GM23338 (cell line): ENCODE data around the gene SLC2A1. TPM values are rescaled to one million over a fixed set of nuclear protein-coding genes. Genes with fewer than 3 reads are reported as not detected.
"Not testable (repeated sequence)": the region's sequence is repeated elsewhere in the genome, so short reads cannot be mapped to it uniquely, and the experiment has no call there.

Experiments
- ATAC-seq: fragments of 200-7000 bp; cut with Tn5 transposase; 3 replicates; pipeline ENCODE4 v1.9.1; 2020
- DNase-seq: peaks from one replicate; pipeline ENCODE4 v3.0.0-alpha.2; 2015; ENCODE audit warnings: low spot score
- H2AFZ ChIP-seq: fragments of 200-600 bp; sonication (generic); 2 replicates; pipeline ENCODE4 v1.8.0; 2016; ENCODE audit warnings: antibody characterized with exemption, mild to moderate bottlenecking, moderate library complexity
- H3F3A ChIP-seq: fragments of 200-600 bp; sonication (generic); replicated peaks from 2 replicates; pipeline ENCODE4 v1.8.0; 2017; ENCODE audit warnings: antibody characterized with exemption, mixed run types, low read depth
- H3K27ac ChIP-seq: fragments of 200-600 bp; sonication (generic); 2 replicates; pipeline ENCODE4 v1.6.1; 2016; ENCODE audit warnings: low read depth
- H3K27me3 ChIP-seq: fragments of 200-600 bp; sonication (generic); 2 replicates; pipeline ENCODE4 v1.8.0; 2016; ENCODE audit warnings: mild to moderate bottlenecking, mixed run types, moderate library complexity; ENCODE audit not compliant: insufficient read depth
- H3K36me3 ChIP-seq: fragments of 200-600 bp; sonication (generic); 2 replicates; pipeline ENCODE4 v1.8.0; 2016; ENCODE audit warnings: mild to moderate bottlenecking; ENCODE audit not compliant: insufficient read depth
- H3K4me1 ChIP-seq: fragments of 200-600 bp; sonication (generic); 2 replicates; pipeline ENCODE4 v1.8.0; 2016; ENCODE audit warnings: mild to moderate bottlenecking, moderate library complexity; ENCODE audit not compliant: insufficient read depth
- H3K4me2 ChIP-seq: fragments of 200-600 bp; sonication (generic); 2 replicates; pipeline ENCODE4 v1.7.1; 2017; ENCODE audit warnings: mixed run types
- H3K4me3 ChIP-seq: fragments of 200-600 bp; sonication (generic); 2 replicates; pipeline ENCODE4 v1.6.1; 2016; ENCODE audit warnings: mixed run types
- H3K79me2 ChIP-seq: fragments of 200-600 bp; sonication (generic); replicated peaks from 2 replicates; pipeline ENCODE4 v1.8.0; 2017; ENCODE audit warnings: mild to moderate bottlenecking; ENCODE audit not compliant: insufficient read depth
- H3K9me2 ChIP-seq: fragments of 200-600 bp; sonication (generic); 2 replicates; pipeline ENCODE4 v1.8.0; 2017; ENCODE audit not compliant: insufficient read depth
- H4K20me1 ChIP-seq: fragments of 200-600 bp; sonication (generic); replicated peaks from 2 replicates; pipeline ENCODE4 v1.8.0; 2017; ENCODE audit warnings: mild to moderate bottlenecking; ENCODE audit not compliant: insufficient read depth
- H3K27ac Mint-ChIP-seq: 2 replicates; pipeline ENCODE4 v1.8.0; 2020; ENCODE audit warnings: inconsistent platforms, mild to moderate bottlenecking, moderate library complexity, mixed read lengths
- H3K27me3 Mint-ChIP-seq: 3 replicates; pipeline ENCODE4 v1.8.0; 2022; ENCODE audit warnings: low read depth, mild to moderate bottlenecking, moderate library complexity, mixed read lengths, inconsistent platforms; ENCODE audit not compliant: insufficient read depth, poor library complexity
- H3K36me3 Mint-ChIP-seq: 3 replicates; pipeline ENCODE4 v1.8.0; 2021; ENCODE audit warnings: low read depth, mild to moderate bottlenecking, inconsistent platforms, moderate library complexity, mixed read lengths
- H3K4me1 Mint-ChIP-seq: 3 replicates; pipeline ENCODE4 v1.8.0; 2020; ENCODE audit warnings: mild to moderate bottlenecking, inconsistent platforms, mixed read lengths
- H3K4me3 Mint-ChIP-seq: 3 replicates; pipeline ENCODE4 v1.8.0; 2021; ENCODE audit warnings: moderate library complexity, mild to moderate bottlenecking, inconsistent platforms, mixed read lengths
- H3K9me3 Mint-ChIP-seq: 3 replicates; pipeline ENCODE4 v1.8.0; 2020; ENCODE audit warnings: moderate library complexity, mild to moderate bottlenecking, inconsistent platforms, mixed read lengths
- CREB1 ChIP-seq: fragments of 250-450 bp; sonication (Bioruptor Pico); IDR thresholded peaks from 2 replicates; pipeline ENCODE4 v1.5.0; 2020; ENCODE audit warnings: low read depth, mild to moderate bottlenecking, moderate library complexity
- CTCF ChIP-seq, 2 experiments: fragments of 200-600 bp in 1 of 2; sonication (generic) in 1 of 2; conservative IDR thresholded peaks; 2 replicates each; pipeline versions ENCODE4 v1.5.1 to v1.6.1; 2016 to 2017; ENCODE audit warnings: antibody characterized with exemption in 2 of 2, low read depth in 2 of 2, mild to moderate bottlenecking in 2 of 2, moderate library complexity in 1 of 2
- EZH2phosphoT487 ChIP-seq: fragments of 200-600 bp; sonication (generic); IDR thresholded peaks from one replicate; pipeline ENCODE4 v1.8.1; 2018; ENCODE audit warnings: antibody characterized with exemption; ENCODE audit not compliant: unreplicated experiment
- JUNB ChIP-seq: IDR thresholded peaks from one replicate; pipeline ENCODE4 v1.6.1; 2016; ENCODE audit warnings: antibody characterized with exemption; ENCODE audit not compliant: unreplicated experiment
- NANOG ChIP-seq: IDR thresholded peaks from 2 replicates; pipeline ENCODE4 v1.6.1; 2016; ENCODE audit warnings: antibody characterized with exemption, borderline replicate concordance
- POLR2AphosphoS5 ChIP-seq: IDR thresholded peaks from 2 replicates; pipeline ENCODE4 v1.6.1; 2016; ENCODE audit warnings: antibody characterized with exemption, low read depth
- REST ChIP-seq: IDR thresholded peaks from one replicate; pipeline ENCODE4 v1.6.1; 2018; ENCODE audit warnings: antibody characterized with exemption; ENCODE audit not compliant: unreplicated experiment
- ZNF462 ChIP-seq: fragments of 250-450 bp; sonication (Bioruptor Pico); IDR thresholded peaks from 2 replicates; pipeline ENCODE4 v1.5.0; 2020; ENCODE audit warnings: mild to moderate bottlenecking, moderate library complexity
- polyA plus RNA-seq: library from polyadenylated mRNA; unstranded; fragments of >200 nt; fragmentation: Nextera tagmentation; extraction: Ambion mirVana; gene quantifications from 2 replicates; pipeline ENCODE4 v1.2.1, GENCODE V29; 2016
- total RNA-seq: library from RNA; depleted of rRNA; stranded (reverse); fragments of >200 nt; shearing (Covaris generic); gene quantifications from 2 replicates; pipeline ENCODE4 v1.2.3, GENCODE V29; 2014

The SLC2A1 gene
- total and polyA plus RNA-seq, 2 experiments from 2014 or later = 66.1 to 305 TPM

GRCh38 chr1:42904434-42904833 is 54.2 kb downstream of the SLC2A1 start:
- Histone ChIP-seq H3K4me2 (no peak overlapping the region), H3K36me3 (no peaks in the 10 kb centered on the region), H3K4me1 (no peaks in the 10 kb centered on the region; the same call in 1 of the 2 replicates), H3K4me3 (no peak overlapping the region), H3F3A (no peaks in the 10 kb centered on the region), H3K79me2 (no peaks in the 10 kb centered on the region), H3K27ac (no peak overlapping the region), H4K20me1 (no peaks in the 10 kb centered on the region), H3K27me3 (no peaks in the 10 kb centered on the region), H2AFZ (peak overlapping the region; percentile 72), H3K9me2 (peaks cover 20% of the 10 kb centered on the region; the same call in 1 of the 2 replicates)
- no peaks in the 10 kb centered on the region for H3K27me3 Mint-ChIP-seq
- TF ChIP-seq CREB1 (CRISPR knock-in tag) (no peak), NANOG (no peak), REST (no peak), EZH2phosphoT487 (no peak), JUNB (no peak), ZNF462 (CRISPR knock-in tag) (no peak), CTCF (conservative IDR thresholded peaks at IDR 0.05; ENCODE audit: low read depth in 2 of 2) (no peak), POLR2AphosphoS5 (no peak)
- H3K36me3 Mint-ChIP-seq = no peaks in the 10 kb centered on the region
- no peak overlapping the region for H3K4me3 Mint-ChIP-seq
- H3K27ac Mint-ChIP-seq = no peak overlapping the region
- DNase-seq = peak; percentile 27
- no peaks in the 10 kb centered on the region; the same call in 2 of the 3 replicates for H3K9me3 Mint-ChIP-seq
- peaks cover 5% of the 10 kb centered on the region; the same call in 2 of the 3 replicates for H3K4me1 Mint-ChIP-seq
- ATAC-seq = peak; percentile 88

GRCh38 chr1:42899960-42900359 is 58.7 kb downstream of the SLC2A1 start:
- not testable (repeated sequence) for H3K27me3 ChIP-seq, H3K79me2 ChIP-seq, H3K4me1 Mint-ChIP-seq, H3K4me3 ChIP-seq, H3F3A ChIP-seq, H3K27ac Mint-ChIP-seq, H3K4me2 ChIP-seq, DNase-seq, H3K4me3 Mint-ChIP-seq, H3K27me3 Mint-ChIP-seq, H3K27ac ChIP-seq, H3K36me3 Mint-ChIP-seq, H3K4me1 ChIP-seq, H4K20me1 ChIP-seq, H3K36me3 ChIP-seq, H3K9me3 Mint-ChIP-seq, ATAC-seq
- Histone ChIP-seq H3K9me2 (peaks cover 16% of the 10 kb centered on the region; the same call in 1 of the 2 replicates), H2AFZ (0 out of 2 replicates have a peak overlapping the region, but pooled peaks have one; percentile 59)
